ENCODE measurements around the gene ZNF512. TPM values are rescaled to one million over a fixed set of nuclear protein-coding genes. Genes with fewer than 3 reads are reported as not detected.
A peak's percentile ranks its signal among the peaks of the same experiment; 100 is the strongest.

The ZNF512 gene
- polyA plus RNA-seq, 1 donor (not counting 4 experiments of a cell fraction or from before 2014, with no cell fraction given): 16.6 TPM

GRCh38 chr2:27566628-27567027 lies 16.2 kb upstream of the ZNF512 start:
- DNase-seq (ENCODE audit: low read depth, low spot score) (peak; percentile 75), FAIRE-seq (peak; percentile 99)
- no peaks in the 10 kb centered on the region for H3K79me2 ChIP-seq (ENCODE audit: control insufficient read depth, insufficient read depth, low read length)
- H3K9ac ChIP-seq (ENCODE audit: control insufficient read depth, extremely low read depth, insufficient read depth, low read length): peak overlapping the region; percentile 22
- no peaks in the 10 kb centered on the region for H3K27me3 ChIP-seq (ENCODE audit: control insufficient read depth, extremely low read depth, insufficient read depth, low read length)
- no peaks in the 10 kb centered on the region for H4K20me1 ChIP-seq (ENCODE audit: control insufficient read depth, extremely low read depth, insufficient read depth, low read length)
- H3K9me3 ChIP-seq (ENCODE audit: control insufficient read depth, low read depth, low read length): peaks cover 4% of the 10 kb centered on the region
- H2AFZ ChIP-seq (ENCODE audit: control insufficient read depth, low read length): no peak overlapping the region
- H3K36me3 ChIP-seq (ENCODE audit: control insufficient read depth in 2 of 2, extremely low read depth in 1 of 2, insufficient read depth in 2 of 2, low read length in 2 of 2): no peaks in the 10 kb centered on the region
- H3K4me1 ChIP-seq (ENCODE audit: control insufficient read depth, extremely low read depth, insufficient read depth, low read length): peaks cover 27% of the 10 kb centered on the region
- H3K4me2 ChIP-seq (ENCODE audit: control insufficient read depth, extremely low read depth, insufficient read depth, low read depth, low read length): peak overlapping the region; percentile 61
- TF ChIP-seq EZH2 (IDR thresholded peaks at IDR 0.05; ENCODE audit: low read length): no peak
- TF ChIP-seq, protein P1, sequence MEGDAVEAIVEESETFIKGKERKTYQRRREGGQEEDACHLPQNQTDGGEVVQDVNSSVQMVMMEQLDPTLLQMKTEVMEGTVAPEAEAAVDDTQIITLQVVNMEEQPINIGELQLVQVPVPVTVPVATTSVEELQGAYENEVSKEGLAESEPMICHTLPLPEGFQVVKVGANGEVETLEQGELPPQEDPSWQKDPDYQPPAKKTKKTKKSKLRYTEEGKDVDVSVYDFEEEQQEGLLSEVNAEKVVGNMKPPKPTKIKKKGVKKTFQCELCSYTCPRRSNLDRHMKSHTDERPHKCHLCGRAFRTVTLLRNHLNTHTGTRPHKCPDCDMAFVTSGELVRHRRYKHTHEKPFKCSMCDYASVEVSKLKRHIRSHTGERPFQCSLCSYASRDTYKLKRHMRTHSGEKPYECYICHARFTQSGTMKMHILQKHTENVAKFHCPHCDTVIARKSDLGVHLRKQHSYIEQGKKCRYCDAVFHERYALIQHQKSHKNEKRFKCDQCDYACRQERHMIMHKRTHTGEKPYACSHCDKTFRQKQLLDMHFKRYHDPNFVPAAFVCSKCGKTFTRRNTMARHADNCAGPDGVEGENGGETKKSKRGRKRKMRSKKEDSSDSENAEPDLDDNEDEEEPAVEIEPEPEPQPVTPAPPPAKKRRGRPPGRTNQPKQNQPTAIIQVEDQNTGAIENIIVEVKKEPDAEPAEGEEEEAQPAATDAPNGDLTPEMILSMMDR (optimal IDR thresholded peaks at IDR 0.05 in 1 of 3, IDR thresholded peaks at IDR 0.05 in 1 of 3, conservative IDR thresholded peaks at IDR 0.05 in 1 of 3; ENCODE audit: extremely low read depth in 1 of 3, insufficient read depth in 2 of 3, low read length in 3 of 3): no peak
- H3K9me1 ChIP-seq (ENCODE audit: control insufficient read depth, extremely low read depth, insufficient read depth, low read length): no peaks in the 10 kb centered on the region
- H3K4me3 ChIP-seq (ENCODE audit: control insufficient read depth in 2 of 3, extremely low read depth in 1 of 3, insufficient read depth in 2 of 3, low read depth in 1 of 3, low read length in 3 of 3): peak overlapping the region in 1 of 3 experiments; percentile 23
- H3K27ac ChIP-seq (ENCODE audit: control insufficient read depth, insufficient read depth, low read length): peak overlapping the region; percentile 76
- dilution Hi-C loops (cut with MboI; ENCODE audit: extremely low pct_ligation_motif_present, low sequenced_read_pairs): no loop called here

DNA sequence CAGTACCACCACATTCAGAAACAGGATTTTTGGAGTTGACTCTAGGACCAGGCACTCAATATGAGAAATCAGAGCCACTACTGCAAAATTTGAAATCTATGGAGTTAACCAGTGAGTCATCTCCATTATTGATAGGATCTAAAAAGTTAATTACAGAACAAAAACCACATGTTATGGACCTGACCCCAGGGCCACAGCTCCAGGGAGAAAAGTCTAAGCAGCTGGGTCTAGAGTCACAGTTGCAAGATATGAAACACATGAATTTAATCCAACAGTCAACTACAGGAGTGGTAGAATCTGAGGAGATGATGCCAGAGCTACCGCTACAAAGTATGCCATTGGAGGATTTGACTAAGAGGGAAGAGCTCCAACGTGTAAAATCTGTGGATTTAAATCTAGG lies 13.4 kb upstream of the ZNF512 start:
- Histone ChIP-seq H3K9ac (ENCODE audit: control insufficient read depth, extremely low read depth, insufficient read depth, low read length) (no peak overlapping the region), H3K4me3 (ENCODE audit: control insufficient read depth in 2 of 3, extremely low read depth in 1 of 3, insufficient read depth in 2 of 3, low read depth in 1 of 3, low read length in 3 of 3) (no peak overlapping the region), H4K20me1 (ENCODE audit: control insufficient read depth, extremely low read depth, insufficient read depth, low read length) (no peaks in the 10 kb centered on the region), H3K36me3 (ENCODE audit: control insufficient read depth in 2 of 2, extremely low read depth in 1 of 2, insufficient read depth in 2 of 2, low read length in 2 of 2) (no peaks in the 10 kb centered on the region), H3K27me3 (ENCODE audit: control insufficient read depth, extremely low read depth, insufficient read depth, low read length) (no peaks in the 10 kb centered on the region), H3K4me1 (ENCODE audit: control insufficient read depth, extremely low read depth, insufficient read depth, low read length) (peaks cover 27% of the 10 kb centered on the region), H3K9me3 (ENCODE audit: control insufficient read depth, low read depth, low read length) (peaks cover 5% of the 10 kb centered on the region), H3K27ac (ENCODE audit: control insufficient read depth, insufficient read depth, low read length) (no peak overlapping the region), H3K9me1 (ENCODE audit: control insufficient read depth, extremely low read depth, insufficient read depth, low read length) (no peaks in the 10 kb centered on the region), H3K79me2 (ENCODE audit: control insufficient read depth, insufficient read depth, low read length) (no peaks in the 10 kb centered on the region), H2AFZ (ENCODE audit: control insufficient read depth, low read length) (no peak overlapping the region), H3K4me2 (ENCODE audit: control insufficient read depth, extremely low read depth, insufficient read depth, low read depth, low read length) (no peak overlapping the region)
- FAIRE-seq (no peak), DNase-seq (ENCODE audit: low read depth, low spot score) (no peak)
- dilution Hi-C loops (cut with MboI; ENCODE audit: extremely low pct_ligation_motif_present, low sequenced_read_pairs): no loop called here
- TF ChIP-seq EZH2 (IDR thresholded peaks at IDR 0.05; ENCODE audit: low read length): no peak
- TF ChIP-seq, protein P1 (optimal IDR thresholded peaks at IDR 0.05 in 1 of 3, IDR thresholded peaks at IDR 0.05 in 1 of 3, conservative IDR thresholded peaks at IDR 0.05 in 1 of 3; ENCODE audit: extremely low read depth in 1 of 3, insufficient read depth in 2 of 3, low read length in 3 of 3): no peak

All from keratinocyte (primary cell).